Neural progenitor cell (in vitro differentiated cells): ENCODE results near the gene SERAC1. TPM values are rescaled to one million over a fixed set of nuclear protein-coding genes. Genes with fewer than 3 reads are reported as not detected.

Experiments used
- DNase-seq: peaks from one replicate; pipeline ENCODE4 v3.0.0-alpha.2; 2016; ENCODE audit warnings: low spot score
- H2AFZ ChIP-seq: fragments of 200-600 bp; sonication (generic); replicated peaks from 2 replicates; pipeline ENCODE4 v1.6.1; 2016; ENCODE audit warnings: antibody characterized with exemption
- H3F3A ChIP-seq: fragments of 200-600 bp; sonication (generic); 2 replicates; pipeline ENCODE4 v1.6.1; 2016; ENCODE audit warnings: antibody characterized with exemption, low read depth
- H3K27ac ChIP-seq: fragments of 200-600 bp; sonication (generic); 2 replicates; pipeline ENCODE4 v1.5.1; 2016; ENCODE audit warnings: mild to moderate bottlenecking
- H3K27me3 ChIP-seq: fragments of 200-600 bp; sonication (generic); 2 replicates; pipeline ENCODE4 v1.6.1; 2016; ENCODE audit warnings: mild to moderate bottlenecking, moderate library complexity
- H3K36me3 ChIP-seq: fragments of 200-600 bp; sonication (generic); 2 replicates; pipeline ENCODE4 v1.5.1; 2016
- H3K4me1 ChIP-seq: fragments of 200-600 bp; sonication (generic); 2 replicates; pipeline ENCODE4 v1.6.1; 2016; ENCODE audit warnings: mixed run types
- H3K4me2 ChIP-seq: fragments of 200-600 bp; sonication (generic); 2 replicates; pipeline ENCODE4 v1.6.1; 2016
- H3K4me3 ChIP-seq: fragments of 200-600 bp; sonication (generic); 2 replicates; pipeline ENCODE4 v1.5.1; 2016
- H3K79me2 ChIP-seq: fragments of 200-600 bp; sonication (generic); 2 replicates; pipeline ENCODE4 v1.6.1; 2016; ENCODE audit warnings: low read depth
- H3K9ac ChIP-seq: fragments of 200-600 bp; sonication (generic); 2 replicates; pipeline ENCODE4 v1.6.1; 2016
- H3K9me3 ChIP-seq: fragments of 200-600 bp; sonication (generic); 2 replicates; pipeline ENCODE4 v1.5.1; 2016; ENCODE audit warnings: low read depth
- H4K20me1 ChIP-seq: fragments of 200-600 bp; sonication (generic); 2 replicates; pipeline ENCODE4 v1.6.1; 2016; ENCODE audit warnings: low read depth
- H3K27ac Mint-ChIP-seq: 3 replicates; pipeline ENCODE4 v1.8.0; 2021; ENCODE audit warnings: mixed read lengths
- H3K27me3 Mint-ChIP-seq: 2 replicates; pipeline ENCODE4 v1.8.0; 2022; ENCODE audit warnings: low read depth, mild to moderate bottlenecking, inconsistent platforms, moderate library complexity, mixed read lengths; ENCODE audit not compliant: insufficient read depth
- H3K36me3 Mint-ChIP-seq: 3 replicates; pipeline ENCODE4 v1.8.0; 2021; ENCODE audit warnings: mixed read lengths
- H3K4me1 Mint-ChIP-seq: 3 replicates; pipeline ENCODE4 v1.8.0; 2021; ENCODE audit warnings: mixed read lengths
- H3K4me3 Mint-ChIP-seq: 3 replicates; pipeline ENCODE4 v1.8.0; 2021; ENCODE audit warnings: mild to moderate bottlenecking, moderate library complexity, mixed read lengths
- H3K9me3 Mint-ChIP-seq: 3 replicates; pipeline ENCODE4 v1.8.0; 2020; ENCODE audit warnings: mixed read lengths
- EZH2 ChIP-seq: fragments of 200-600 bp; sonication (generic); IDR thresholded peaks from 2 replicates; pipeline ENCODE4 v1.6.1; 2017; ENCODE audit warnings: antibody characterized with exemption, mild to moderate bottlenecking, moderate library complexity
- EZH2phosphoT487 ChIP-seq: fragments of 200-600 bp; sonication (generic); IDR thresholded peaks from 2 replicates; pipeline ENCODE4 v1.6.1; 2017; ENCODE audit warnings: antibody characterized with exemption
- total RNA-seq: library from RNA; depleted of rRNA; stranded (reverse); fragments of >200 nt; gene quantifications from 2 replicates; pipeline ENCODE4 v1.2.3, GENCODE V29; 2015; ENCODE audit warnings: low replicate concordance
- TF ChIP-seq, protein P1 (sequence below): fragments of 200-600 bp; sonication (generic); IDR thresholded peaks from 2 replicates; pipeline ENCODE4 v1.5.1; 2017; ENCODE audit warnings: antibody characterized with exemption, mild to moderate bottlenecking

SERAC1 gene
- total RNA-seq, 1 donor from 2014 or later: 35.7 TPM

DNA sequence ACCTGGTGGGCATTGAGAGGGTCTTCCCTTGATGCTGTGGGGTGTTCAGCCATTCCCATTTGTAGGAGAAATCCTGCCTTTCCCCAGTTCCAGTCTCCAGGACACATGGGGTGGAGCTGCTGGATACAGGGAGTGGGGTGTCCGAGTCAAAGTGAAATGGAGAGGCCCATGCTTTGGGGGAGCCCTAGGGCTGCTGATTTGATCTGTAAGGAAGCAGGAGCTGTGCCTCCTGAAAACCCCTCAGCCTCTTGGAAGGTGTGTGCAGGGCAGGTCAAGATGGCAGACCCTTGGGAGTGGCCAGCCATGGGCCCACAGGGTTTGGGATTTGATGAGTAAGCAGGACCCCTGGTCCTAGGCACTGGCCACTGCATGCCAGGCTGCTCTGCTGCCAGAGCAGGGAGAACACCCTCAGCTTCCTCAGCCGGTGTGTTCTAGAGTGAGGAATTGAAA lies 82.0 kb downstream of the SERAC1 start:
- Histone ChIP-seq H3K27me3 (no peaks in the 10 kb centered on the region), H3K4me2 (no peak overlapping the region), H3F3A (no peaks in the 10 kb centered on the region), H3K27ac (no peak overlapping the region), H2AFZ (no peak overlapping the region), H3K36me3 (no peaks in the 10 kb centered on the region), H3K4me3 (no peak overlapping the region), H3K9me3 (no peaks in the 10 kb centered on the region), H3K4me1 (no peaks in the 10 kb centered on the region), H3K9ac (no peak overlapping the region), H3K79me2 (no peaks in the 10 kb centered on the region), H4K20me1 (no peaks in the 10 kb centered on the region)
- H3K4me3 Mint-ChIP-seq: no peak overlapping the region
- no peaks in the 10 kb centered on the region for H3K4me1 Mint-ChIP-seq
- no peak overlapping the region for H3K27ac Mint-ChIP-seq
- H3K27me3 Mint-ChIP-seq: peaks cover 4% of the 10 kb centered on the region
- H3K36me3 Mint-ChIP-seq: peaks cover 4% of the 10 kb centered on the region
- TF ChIP-seq, protein P1, sequence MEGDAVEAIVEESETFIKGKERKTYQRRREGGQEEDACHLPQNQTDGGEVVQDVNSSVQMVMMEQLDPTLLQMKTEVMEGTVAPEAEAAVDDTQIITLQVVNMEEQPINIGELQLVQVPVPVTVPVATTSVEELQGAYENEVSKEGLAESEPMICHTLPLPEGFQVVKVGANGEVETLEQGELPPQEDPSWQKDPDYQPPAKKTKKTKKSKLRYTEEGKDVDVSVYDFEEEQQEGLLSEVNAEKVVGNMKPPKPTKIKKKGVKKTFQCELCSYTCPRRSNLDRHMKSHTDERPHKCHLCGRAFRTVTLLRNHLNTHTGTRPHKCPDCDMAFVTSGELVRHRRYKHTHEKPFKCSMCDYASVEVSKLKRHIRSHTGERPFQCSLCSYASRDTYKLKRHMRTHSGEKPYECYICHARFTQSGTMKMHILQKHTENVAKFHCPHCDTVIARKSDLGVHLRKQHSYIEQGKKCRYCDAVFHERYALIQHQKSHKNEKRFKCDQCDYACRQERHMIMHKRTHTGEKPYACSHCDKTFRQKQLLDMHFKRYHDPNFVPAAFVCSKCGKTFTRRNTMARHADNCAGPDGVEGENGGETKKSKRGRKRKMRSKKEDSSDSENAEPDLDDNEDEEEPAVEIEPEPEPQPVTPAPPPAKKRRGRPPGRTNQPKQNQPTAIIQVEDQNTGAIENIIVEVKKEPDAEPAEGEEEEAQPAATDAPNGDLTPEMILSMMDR: no peak
- no peak for TF ChIP-seq EZH2phosphoT487
- no peak for TF ChIP-seq EZH2
- no peak for DNase-seq
- H3K9me3 Mint-ChIP-seq: no peaks in the 10 kb centered on the region

DNA sequence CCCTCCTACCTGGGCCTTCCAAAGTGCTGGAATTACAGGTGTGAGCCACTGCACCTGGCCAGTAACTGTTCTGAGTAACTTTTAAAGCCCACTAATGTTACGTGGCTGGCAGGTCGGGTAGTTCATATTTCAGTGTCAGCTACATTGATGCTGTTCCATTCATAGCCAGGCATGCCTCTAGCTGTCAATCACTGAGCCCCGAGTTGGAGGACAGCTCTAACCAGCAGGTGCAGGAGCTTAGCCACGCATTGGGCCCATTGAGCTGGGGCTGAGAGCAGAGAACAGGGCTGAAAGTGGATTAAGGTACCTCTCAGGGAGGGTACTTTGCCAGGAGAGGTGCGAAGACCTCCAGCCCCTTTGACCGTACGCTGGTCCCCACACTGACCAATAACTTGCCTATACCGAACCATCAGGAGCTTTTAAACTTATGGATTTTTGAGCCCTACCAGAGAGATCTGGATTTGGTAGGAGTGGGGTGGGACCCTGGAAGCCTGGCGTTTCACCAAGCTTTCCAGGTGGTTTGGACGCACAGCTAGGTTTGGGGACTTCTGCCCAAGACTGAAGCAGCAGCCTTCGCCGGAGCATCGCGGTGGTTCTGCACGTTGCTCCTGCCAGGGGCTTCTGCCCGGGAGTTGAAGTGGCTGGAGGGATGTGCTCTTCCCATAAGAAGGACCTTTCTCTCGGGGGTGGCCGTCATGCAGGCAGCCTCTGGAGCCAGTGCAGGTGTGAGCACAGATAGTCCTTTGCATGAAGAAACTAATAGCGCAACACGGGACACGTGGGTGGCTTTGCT lies 82.6 kb downstream of the SERAC1 start:
- Histone ChIP-seq H3K9ac (no peak overlapping the region), H3K9me3 (no peaks in the 10 kb centered on the region), H3K4me2 (no peak overlapping the region), H3K36me3 (no peaks in the 10 kb centered on the region), H3K79me2 (no peaks in the 10 kb centered on the region), H3K4me1 (no peaks in the 10 kb centered on the region), H3K27ac (no peak overlapping the region), H2AFZ (no peak overlapping the region), H3K4me3 (no peak overlapping the region), H4K20me1 (no peaks in the 10 kb centered on the region), H3F3A (no peaks in the 10 kb centered on the region), H3K27me3 (no peaks in the 10 kb centered on the region)
- H3K9me3 Mint-ChIP-seq: no peaks in the 10 kb centered on the region
- no peak overlapping the region for H3K4me3 Mint-ChIP-seq
- H3K36me3 Mint-ChIP-seq: peaks cover 4% of the 10 kb centered on the region
- peaks cover 2% of the 10 kb centered on the region for H3K27me3 Mint-ChIP-seq
- TF ChIP-seq EZH2 (no peak), EZH2phosphoT487 (no peak)
- TF ChIP-seq, protein P1: no peak
- no peak overlapping the region for H3K27ac Mint-ChIP-seq
- H3K4me1 Mint-ChIP-seq: no peaks in the 10 kb centered on the region
- no peak for DNase-seq

DNA sequence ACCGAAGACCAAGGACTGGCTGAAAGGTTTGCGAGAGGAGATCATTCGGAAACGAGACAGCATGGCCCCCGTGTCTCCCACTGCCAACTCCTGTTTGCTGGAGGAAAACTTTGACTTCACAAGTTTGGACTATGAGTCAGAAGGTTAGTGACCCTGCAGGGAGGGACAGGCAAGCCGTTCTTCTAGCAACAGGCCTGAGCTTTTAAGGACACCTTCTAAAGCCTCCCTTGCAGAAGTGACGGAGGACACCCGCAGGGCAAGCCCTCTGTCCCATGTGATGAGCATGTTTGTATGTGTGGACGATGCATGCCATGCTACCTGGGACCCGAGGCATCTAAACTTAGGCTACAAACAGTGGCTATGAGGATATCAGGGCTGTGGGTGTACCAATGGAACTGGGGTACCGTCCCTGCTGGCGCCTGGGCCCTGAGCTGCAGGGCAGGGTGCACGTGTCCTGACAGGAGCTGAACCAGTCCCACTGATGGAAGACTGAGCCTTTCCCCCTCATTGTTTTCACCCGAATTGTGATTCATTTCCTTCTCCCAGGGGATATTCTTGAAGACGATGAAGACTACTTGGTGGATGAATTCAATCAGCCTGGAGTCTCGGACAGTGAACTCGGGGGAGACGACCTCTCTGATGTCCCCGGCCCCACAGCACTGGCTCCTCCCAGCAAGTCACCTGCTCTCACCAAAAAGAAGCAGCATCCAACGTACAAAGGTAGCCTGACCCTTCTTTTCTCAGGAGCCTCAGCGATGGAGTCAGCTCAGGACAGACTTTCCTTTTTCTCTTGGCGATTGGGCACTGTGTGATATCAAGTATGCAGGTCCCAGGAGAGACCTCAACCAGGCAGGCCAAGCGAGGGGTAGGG lies 84.4 kb downstream of the SERAC1 start:
- H3K27me3 Mint-ChIP-seq: peaks cover 2% of the 10 kb centered on the region
- H3K4me3 Mint-ChIP-seq: no peak overlapping the region
- H3K9me3 Mint-ChIP-seq: no peaks in the 10 kb centered on the region
- Histone ChIP-seq H3K79me2 (no peaks in the 10 kb centered on the region), H3K4me2 (no peak overlapping the region), H3K4me1 (no peaks in the 10 kb centered on the region), H3K4me3 (no peak overlapping the region), H3K9me3 (no peaks in the 10 kb centered on the region), H3F3A (no peaks in the 10 kb centered on the region), H3K27ac (no peak overlapping the region), H2AFZ (no peak overlapping the region), H3K36me3 (no peaks in the 10 kb centered on the region), H3K27me3 (no peaks in the 10 kb centered on the region), H3K9ac (no peak overlapping the region), H4K20me1 (no peaks in the 10 kb centered on the region)
- no peak for DNase-seq
- TF ChIP-seq EZH2 (no peak), EZH2phosphoT487 (no peak)
- TF ChIP-seq, protein P1: no peak
- no peak overlapping the region for H3K27ac Mint-ChIP-seq
- peaks cover 4% of the 10 kb centered on the region for H3K36me3 Mint-ChIP-seq
- no peaks in the 10 kb centered on the region for H3K4me1 Mint-ChIP-seq
